Measurements from ENCODE around the gene NDUFA3. TPM values are rescaled to one million over a fixed set of nuclear protein-coding genes. Genes with fewer than 3 reads are reported as not detected.

NDUFA3 gene
- total and polyA plus RNA-seq, 2 of the 13 experiments (the other 11 are each of a cell fraction or from before 2014, with no cell fraction given), result 31.6 to 75.4 TPM

- TF ChIP-seq, protein P1, sequence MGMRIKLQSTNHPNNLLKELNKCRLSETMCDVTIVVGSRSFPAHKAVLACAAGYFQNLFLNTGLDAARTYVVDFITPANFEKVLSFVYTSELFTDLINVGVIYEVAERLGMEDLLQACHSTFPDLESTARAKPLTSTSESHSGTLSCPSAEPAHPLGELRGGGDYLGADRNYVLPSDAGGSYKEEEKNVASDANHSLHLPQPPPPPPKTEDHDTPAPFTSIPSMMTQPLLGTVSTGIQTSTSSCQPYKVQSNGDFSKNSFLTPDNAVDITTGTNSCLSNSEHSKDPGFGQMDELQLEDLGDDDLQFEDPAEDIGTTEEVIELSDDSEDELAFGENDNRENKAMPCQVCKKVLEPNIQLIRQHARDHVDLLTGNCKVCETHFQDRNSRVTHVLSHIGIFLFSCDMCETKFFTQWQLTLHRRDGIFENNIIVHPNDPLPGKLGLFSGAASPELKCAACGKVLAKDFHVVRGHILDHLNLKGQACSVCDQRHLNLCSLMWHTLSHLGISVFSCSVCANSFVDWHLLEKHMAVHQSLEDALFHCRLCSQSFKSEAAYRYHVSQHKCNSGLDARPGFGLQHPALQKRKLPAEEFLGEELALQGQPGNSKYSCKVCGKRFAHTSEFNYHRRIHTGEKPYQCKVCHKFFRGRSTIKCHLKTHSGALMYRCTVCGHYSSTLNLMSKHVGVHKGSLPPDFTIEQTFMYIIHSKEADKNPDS (CRISPR knock-in tag; IDR thresholded peaks at IDR 0.05), result no peak
- TF ChIP-seq RXRB (CRISPR knock-in tag; IDR thresholded peaks at IDR 0.05; ENCODE audit: borderline replicate concordance), result peak; percentile 70
- TF ChIP-seq FOXM1 (CRISPR knock-in tag; IDR thresholded peaks at IDR 0.05), result no peak
- peak; percentile 86; the same call in 1 of the 2 replicates for TF ChIP-seq ZSCAN29 (CRISPR knock-in tag; conservative IDR thresholded peaks at IDR 0.05)
- TF ChIP-seq HNF4G (IDR thresholded peaks at IDR 0.05; ENCODE audit: borderline replicate concordance, low read depth, low read length), result no peak
- no peak for TF ChIP-seq HNF4G (CRISPR knock-in tag; IDR thresholded peaks at IDR 0.05; ENCODE audit: borderline replicate concordance, low read depth)
- peak; percentile 65 for TF ChIP-seq ZNF770 (CRISPR knock-in tag; IDR thresholded peaks at IDR 0.05)
- TF ChIP-seq MAFK (conservative IDR thresholded peaks at IDR 0.05 in 1 of 2, IDR thresholded peaks at IDR 0.05 in 1 of 2; ENCODE audit: low read length in 2 of 2), result no peak; a peak in 1 of 4 replicates
- peak; percentile 63; the same call in 1 of the 2 replicates for TF ChIP-seq ZNF589 (CRISPR knock-in tag; conservative IDR thresholded peaks at IDR 0.05)
- no peak for TF ChIP-seq KAT7 (CRISPR knock-in tag; IDR thresholded peaks at IDR 0.05; ENCODE audit: borderline replicate concordance)
- no peak for TF ChIP-seq SMARCC2 (IDR thresholded peaks at IDR 0.05)
- TF ChIP-seq LRRFIP1 (CRISPR knock-in tag; conservative IDR thresholded peaks at IDR 0.05), result no peak
- TF ChIP-seq ZNF432 (CRISPR knock-in tag; IDR thresholded peaks at IDR 0.05; ENCODE audit: borderline replicate concordance), result no peak
- TF ChIP-seq TP53 (CRISPR knock-in tag; conservative IDR thresholded peaks at IDR 0.05), result 0 out of 2 replicates have a peak, but pooled peaks have one; percentile 66
- TF ChIP-seq, protein P2, sequence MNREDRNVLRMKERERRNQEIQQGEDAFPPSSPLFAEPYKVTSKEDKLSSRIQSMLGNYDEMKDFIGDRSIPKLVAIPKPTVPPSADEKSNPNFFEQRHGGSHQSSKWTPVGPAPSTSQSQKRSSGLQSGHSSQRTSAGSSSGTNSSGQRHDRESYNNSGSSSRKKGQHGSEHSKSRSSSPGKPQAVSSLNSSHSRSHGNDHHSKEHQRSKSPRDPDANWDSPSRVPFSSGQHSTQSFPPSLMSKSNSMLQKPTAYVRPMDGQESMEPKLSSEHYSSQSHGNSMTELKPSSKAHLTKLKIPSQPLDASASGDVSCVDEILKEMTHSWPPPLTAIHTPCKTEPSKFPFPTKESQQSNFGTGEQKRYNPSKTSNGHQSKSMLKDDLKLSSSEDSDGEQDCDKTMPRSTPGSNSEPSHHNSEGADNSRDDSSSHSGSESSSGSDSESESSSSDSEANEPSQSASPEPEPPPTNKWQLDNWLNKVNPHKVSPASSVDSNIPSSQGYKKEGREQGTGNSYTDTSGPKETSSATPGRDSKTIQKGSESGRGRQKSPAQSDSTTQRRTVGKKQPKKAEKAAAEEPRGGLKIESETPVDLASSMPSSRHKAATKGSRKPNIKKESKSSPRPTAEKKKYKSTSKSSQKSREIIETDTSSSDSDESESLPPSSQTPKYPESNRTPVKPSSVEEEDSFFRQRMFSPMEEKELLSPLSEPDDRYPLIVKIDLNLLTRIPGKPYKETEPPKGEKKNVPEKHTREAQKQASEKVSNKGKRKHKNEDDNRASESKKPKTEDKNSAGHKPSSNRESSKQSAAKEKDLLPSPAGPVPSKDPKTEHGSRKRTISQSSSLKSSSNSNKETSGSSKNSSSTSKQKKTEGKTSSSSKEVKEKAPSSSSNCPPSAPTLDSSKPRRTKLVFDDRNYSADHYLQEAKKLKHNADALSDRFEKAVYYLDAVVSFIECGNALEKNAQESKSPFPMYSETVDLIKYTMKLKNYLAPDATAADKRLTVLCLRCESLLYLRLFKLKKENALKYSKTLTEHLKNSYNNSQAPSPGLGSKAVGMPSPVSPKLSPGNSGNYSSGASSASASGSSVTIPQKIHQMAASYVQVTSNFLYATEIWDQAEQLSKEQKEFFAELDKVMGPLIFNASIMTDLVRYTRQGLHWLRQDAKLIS (CRISPR knock-in tag; IDR thresholded peaks at IDR 0.05), result no peak
These were observed 12.7 kb downstream of the NDUFA3 start, which contains the start of the genes PRPF31 and TFPT (continued) for GRCh38 chr19:54115109-54116063.
